HK-2 (cell line): Measurements from ENCODE around the gene PON3.
"Not testable (repeated sequence)": the region's sequence is repeated elsewhere in the genome, so short reads cannot be mapped to it uniquely, and the experiment has no call there.

Experiments
- DNase-seq: peaks from one replicate; pipeline ENCODE4 v3.0.0-alpha.2; 2018; ENCODE audit not compliant: unreplicated experiment

The PON3 gene

DNA sequence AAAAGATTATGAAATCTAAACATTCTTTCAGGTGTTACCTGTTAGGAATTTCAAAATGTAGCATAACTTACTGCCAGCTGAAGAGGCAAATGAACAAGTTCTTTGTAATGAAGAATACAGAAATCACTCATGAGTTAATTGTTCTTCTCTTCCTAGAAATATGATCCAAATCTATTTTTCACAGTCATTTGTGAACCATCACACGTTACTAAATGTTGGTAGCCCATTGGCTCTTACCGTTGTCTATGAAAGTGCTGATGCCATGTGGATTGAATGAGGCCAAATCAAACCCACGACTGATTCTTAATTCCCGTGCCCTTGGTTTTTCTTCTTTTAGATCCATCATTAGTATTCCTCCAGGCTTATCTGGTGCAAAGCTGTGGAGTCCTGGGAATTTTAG is 15.9 kb upstream of the PON3 start:
- DNase-seq: no peak

DNA sequence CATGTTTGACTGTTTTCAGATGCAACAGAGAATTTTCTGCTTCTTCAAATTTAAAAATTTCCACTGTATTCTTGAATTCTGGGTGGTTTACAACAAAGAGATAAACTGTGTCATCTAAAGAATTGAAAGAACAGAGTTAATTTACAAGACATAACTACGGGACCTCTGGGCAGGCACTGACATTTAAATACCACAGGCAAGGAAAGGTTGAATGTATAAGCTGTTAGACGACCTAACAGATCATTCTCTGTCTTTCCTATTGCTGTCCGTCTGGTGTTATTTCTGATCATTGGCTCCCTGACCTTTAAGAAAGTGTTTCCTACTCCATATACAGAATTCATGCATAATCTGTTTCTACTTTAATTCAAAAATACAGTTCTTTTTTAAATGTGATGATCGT is 15.5 kb upstream of the PON3 start:
- no peak for DNase-seq

DNA sequence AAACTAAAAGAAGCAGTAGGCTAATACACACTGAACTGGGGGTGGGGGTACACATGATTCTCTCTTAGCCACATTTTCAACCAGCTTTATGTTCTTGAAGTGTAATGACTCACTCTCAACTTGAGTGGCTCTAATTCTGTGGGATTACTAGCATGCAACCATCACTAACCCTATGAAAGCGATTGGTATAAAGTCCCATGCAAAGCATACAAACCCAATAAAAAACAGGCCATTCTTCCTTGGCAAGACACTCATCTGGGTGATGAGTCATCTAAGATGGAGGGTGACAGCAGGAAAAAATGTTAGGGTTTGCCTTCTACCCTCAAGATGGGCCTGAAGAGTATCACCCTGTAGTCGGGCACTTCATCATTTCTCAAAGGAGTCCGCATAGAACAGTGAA is 14.9 kb upstream of the PON3 start:
- no peak for DNase-seq

DNA sequence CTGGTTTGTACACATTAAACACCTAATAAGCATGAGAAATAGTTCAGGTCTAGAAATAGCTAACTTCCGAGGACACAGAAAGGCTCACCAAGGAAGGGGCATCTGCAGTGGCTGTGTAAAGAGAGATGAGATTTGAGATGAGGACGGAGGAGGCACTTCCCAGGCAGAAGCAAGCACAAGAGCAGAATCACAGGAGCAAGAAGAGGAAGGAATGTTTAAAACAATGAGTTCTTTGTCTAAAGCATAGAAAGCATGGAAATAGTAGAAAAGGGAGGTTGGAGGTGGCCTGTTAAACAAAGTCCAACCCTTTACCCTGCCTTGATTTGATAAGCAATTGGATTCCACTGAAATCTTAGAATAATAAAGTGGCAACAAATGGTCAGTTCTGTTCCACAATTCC is 11.6 kb upstream of the PON3 start:
- no peak for DNase-seq

DNA sequence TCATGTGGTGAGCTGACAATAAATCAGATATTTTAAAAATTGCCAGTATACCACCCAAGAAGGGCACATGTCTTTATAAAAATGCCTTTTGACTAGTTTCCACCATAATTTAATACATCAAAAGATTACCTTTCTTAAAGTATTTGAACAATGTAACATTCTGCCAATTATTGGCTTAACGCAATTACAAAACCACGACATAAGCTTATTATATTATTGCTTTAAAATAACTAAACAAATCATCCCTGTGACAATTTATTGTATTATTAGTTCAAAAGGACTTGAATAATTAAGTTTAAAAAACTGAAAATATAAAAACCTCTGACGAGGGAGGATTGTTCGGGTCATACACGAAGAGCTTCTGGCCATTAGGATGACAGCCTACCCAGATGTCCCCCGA is 9.6 kb upstream of the PON3 start:
- no peak for DNase-seq

DNA sequence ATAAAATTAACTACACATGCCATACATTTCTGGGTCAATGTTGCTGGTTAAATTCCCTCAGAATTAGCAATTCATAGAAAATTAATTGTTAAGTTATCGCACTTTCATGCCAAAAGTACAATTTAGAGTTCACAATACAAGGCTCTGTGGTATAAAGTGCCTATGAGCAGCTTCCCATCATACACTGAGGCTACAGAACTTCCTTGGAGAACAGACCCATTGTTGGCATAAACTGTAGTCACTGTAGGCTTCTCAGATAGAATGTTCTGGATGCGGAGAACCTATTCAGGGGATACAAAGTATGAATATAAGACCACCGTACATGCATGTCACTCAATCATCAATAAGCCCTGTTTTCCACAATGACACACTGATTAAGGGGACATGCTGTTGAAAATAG is 9.0 kb upstream of the PON3 start:
- DNase-seq: no peak

DNA sequence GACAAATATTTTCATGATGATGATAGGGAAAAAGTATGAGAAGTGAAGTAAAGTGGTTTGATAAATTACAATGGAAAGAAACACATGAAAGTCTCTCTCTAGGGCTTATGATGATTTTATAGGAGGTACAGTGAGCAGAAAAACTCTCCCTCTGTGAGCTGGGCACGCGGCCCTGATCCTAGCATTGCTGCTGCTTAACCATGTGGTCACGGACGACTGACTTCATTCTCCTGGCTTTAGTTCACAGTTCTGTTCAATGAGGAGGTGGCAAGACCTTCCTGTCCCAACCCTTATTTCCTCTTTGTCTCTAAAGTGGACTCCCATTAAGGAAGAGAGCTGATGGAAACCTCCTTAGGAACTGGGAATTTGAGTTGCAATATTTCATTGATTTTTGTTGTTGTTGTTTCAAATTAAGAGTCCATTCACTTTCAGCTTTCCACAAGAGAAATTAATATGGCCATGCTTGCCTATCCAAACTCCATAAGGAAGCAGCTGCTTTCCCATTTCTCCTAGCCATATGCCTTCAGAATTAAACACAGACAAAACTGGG is 8.2 kb upstream of the PON3 start:
- DNase-seq: peak; percentile 25

DNA sequence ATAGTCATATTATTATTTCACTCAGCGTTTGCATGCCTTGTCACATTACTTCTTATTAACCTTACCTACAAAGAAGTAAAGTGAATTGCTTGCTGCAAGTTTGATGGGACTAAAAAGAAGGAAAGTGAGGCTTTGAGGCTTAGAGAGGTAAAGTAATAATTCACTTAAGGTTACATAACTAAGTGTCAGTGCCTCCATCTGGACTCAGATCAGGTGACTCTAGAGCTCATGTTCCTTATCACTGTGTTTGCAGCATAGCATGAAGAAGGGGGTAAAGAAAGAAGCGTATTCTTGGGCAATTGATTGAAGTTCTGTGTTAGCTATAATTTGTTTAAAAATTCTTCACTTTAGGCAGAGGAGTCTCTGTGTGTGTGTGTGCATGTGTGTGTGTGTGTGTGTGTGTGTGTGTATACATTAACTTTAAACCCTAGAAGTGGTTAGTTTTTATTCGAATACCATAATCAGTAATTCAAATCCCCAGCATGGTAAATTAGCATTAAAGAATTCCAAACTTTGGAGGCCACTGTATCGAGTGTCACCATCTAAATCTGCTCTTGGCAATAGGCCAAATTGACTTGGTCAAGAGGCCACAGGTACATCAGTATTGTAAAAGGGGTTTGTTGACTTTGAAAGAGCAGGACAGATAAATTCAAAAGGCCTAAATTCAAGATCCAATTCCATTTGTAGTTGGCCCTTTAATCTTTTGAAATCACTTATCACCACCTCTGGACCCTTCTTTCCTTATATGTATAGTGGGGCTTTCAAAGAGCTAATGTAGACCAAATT is 2.2 kb upstream of the PON3 start:
- no peak for DNase-seq

DNA sequence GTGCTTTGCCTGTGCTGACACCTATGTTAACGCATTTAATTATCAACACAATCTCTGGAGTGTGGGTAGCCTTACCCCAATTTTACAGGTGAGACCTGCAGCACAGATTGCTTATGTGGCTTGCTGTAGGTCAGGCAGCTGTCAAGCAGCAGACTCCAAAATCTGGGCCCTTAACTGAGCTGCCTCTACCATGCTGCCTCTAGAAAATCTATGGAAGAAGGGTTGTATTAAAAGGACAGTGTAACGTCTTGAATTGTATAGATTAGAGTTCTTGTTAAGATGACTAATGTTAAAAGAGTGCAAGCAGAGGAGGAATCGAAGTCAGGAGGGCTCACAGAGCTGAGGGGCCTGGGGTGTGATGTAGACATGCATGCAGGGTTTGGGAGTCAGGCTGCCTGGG is 1.2 kb upstream of the PON3 start:
- DNase-seq: no peak

DNA sequence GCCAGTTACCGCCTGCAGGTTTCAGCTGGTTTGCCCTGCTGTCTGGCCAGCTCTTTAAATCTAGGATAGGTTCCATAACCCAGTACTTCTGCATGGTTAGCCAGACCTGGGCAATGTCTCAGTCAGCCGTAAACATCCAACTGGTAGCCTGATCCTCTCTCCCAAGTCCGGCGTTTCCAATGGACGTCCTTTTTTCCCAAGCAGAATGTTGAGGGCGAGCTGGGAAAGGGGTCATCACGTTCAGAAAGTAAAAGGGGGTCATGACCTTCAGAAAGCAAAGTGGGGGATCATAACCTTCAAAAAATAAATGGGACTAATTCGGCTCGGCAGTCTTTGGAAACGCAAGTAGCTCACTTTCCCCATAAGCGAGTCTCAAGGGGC is 430 bp downstream of the PON3 start:
- DNase-seq: no peak

DNA sequence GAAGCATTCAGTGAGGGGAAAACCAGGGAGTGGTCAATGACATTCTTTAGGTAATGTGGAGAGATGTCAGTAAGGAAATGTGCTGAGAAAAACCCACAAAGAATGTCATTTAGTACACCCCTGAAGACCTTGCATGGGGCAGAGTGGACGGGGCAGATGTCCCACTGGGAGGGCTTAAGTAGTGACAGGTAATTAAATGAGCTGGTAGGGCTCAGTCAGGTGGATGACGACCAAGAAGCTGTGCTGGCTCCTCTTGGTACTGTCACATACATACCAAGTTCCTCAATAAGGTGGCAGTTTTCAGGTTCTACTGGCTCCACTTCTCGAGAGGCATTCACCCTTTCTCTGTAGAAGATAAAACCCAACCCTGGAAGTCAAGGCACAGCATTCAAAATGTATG is 1.8 kb downstream of the PON3 start:
- no peak for DNase-seq

DNA sequence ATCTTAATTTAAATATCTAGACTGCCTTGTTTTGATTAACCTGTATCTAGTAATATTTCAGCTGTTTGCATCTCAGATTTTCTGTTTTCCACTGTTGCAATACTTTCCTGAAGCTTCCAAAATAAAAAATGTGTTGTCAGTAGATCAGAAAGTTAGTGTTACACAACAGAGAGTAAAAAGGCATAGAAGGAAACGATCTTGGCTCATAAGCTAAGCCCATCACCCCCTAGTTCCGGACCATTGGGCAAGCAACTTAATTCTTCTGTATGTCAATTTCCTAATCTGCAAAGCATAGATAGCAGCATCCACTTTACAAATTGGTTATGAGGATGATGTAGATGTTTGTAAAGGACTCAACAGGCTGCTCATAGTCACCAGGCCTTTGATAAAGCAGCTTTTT is 4.4 kb downstream of the PON3 start:
- DNase-seq: no peak

DNA sequence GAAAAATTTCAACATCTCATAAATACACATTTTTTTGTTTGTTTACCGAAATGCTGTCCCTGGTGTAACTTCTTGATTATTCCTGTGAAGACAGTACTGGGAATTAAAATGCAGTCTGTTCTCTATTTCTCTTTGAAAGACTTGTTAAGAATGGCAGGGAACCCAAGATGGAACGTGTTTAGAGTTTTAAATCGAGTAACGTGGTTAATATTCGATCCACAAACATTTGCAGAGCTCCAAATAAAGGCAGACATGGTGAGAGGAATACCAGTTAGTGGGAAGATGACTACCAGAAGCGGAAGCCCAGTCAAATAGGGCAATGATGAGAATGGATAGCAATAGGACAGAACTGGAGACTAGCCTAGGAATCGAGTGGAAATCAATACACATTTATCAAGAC is 6.7 kb downstream of the PON3 start:
- DNase-seq: no peak

DNA sequence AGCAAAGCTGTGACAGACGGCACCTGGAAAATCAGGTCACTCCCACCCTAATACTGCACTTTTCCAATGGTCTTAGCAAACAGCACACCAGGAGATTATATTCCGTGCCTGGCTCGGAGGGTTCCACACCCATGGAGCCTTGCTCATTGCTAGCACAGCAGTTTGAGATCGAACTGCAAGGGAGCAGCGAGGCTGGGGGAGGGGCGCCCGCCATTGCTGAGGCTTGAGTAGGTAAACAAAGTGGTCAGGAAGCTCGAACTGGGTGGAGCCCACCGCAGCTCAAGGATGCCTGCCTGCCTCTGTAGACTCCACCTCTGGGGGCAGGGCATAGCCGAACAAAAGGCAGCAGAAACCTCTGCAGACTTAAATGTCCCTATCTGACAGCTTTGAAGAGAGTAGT is 16.7 kb downstream of the PON3 start:
- not testable (repeated sequence) for DNase-seq

DNA sequence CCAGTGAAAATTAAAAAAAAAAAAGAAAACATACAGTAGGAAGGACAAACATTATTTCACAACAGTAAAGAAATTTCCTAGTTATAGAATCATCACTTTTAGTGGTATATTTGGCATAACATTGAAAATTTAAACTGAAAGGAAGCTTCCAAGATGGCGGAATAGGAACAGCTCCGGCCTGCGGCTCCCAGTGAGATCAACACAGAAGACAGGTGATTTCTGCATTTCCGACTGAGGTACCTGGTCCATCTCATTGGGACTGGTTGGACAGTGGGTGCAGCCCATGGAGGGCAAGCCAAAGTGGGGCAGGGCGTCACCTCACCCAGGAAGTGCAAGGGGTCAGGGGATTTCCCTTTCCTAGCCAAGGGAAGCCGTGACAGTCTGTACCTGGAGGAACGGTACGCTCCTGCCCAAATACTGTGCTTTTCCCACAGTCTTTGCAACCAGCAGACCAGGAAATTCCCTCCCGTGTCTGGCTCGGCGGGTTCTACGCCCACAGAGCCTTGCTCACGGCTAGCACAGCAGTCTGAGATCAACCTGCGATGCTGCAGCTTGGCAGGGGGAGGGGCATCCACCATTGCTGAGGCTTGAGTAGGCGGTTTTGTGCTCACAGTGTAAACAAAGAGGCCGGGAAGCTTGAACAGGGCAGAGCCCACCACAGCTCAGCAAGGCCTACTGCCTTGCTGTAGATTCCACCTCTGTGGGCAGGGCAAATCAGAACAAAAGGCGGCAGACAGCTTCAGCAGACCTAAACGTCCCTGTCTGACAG is 19.4 kb downstream of the PON3 start:
- no peak for DNase-seq

DNA sequence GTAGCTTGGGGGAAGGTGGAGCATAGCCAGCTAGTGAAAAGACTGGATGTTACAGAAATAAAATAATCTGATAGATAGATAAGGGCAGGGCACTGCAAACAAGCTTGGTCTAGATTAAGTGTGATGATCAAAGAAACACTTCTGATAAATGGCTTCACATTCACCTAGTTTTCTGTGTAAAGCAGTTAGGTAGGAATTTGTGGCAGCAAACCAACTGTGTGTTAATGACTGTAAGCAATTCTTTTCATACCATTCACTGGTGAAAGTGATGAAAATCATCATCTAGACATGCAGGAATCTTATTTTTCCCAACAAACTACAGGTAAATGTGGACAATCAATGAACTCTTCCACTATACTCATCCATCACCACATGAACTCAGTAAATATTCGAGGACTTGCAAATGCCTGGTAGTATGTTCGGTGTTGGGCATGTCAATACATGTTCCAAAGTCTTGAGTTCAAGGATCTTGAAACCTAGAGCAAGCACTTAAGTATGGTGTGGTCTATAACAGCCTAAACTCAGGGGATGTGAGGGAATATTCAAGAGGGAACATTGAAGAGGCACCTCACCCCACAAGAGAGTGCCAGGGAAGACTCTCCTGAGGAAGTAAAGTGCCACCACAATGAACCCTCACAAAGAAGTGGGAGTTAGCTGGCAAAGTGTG is 20.5 kb downstream of the PON3 start:
- no peak for DNase-seq

DNA sequence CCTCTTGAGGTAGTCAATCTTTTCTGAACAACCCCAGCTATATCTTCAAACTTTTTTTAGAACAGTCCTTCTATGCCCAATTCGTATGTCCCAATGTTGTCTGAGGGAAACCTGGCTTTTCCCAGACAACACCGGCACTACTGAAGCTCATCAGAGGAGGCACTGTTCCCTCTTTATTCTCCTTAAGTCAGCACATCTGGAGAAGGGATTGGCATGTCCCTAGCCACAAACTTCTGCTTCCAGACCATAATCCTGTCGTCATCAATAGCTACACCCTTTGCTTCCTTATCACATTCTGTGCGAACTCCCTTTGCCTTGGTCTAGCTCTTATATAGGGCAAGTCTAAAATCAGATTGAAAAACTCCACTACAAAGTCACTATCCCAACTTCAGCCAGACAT is 22.9 kb downstream of the PON3 start:
- no peak for DNase-seq

DNA sequence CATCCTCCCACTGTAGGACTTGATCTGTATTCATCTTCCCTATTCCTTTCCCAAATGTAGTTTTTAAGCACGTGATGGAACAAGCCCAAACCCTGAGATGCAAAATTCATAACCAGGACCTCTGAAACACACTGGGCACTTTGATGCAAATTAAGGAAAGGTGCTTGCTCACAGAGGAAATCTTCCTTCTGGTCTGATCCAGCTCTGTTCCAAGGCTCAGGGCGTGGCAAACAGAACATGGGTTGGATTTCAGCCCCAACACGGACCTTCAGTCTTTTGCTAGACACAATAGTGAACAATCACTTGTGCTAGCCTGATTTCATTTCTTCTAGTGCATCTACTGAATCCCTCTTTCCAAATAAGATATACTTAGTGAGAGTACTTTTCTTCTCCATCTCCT is 27.9 kb downstream of the PON3 start:
- no peak for DNase-seq

DNA sequence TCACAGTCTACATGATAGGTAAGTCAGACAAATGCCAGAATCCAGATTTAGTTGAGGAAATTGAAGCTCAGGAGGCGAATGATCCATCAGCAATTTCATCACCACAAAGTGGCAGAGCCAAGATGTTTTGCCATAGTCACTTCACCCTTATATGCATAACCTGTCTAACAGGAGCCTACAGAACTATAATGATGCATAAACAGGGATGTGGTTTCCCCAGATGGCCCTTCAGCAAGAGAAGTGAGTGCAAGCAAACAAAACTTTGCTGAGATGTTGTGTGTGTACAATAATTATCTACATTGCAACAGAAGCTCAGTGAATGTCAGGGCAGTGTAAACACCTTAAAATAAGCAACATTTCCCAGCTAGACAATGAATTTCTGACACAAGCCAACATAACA is 28.6 kb downstream of the PON3 start:
- DNase-seq: no peak

DNA sequence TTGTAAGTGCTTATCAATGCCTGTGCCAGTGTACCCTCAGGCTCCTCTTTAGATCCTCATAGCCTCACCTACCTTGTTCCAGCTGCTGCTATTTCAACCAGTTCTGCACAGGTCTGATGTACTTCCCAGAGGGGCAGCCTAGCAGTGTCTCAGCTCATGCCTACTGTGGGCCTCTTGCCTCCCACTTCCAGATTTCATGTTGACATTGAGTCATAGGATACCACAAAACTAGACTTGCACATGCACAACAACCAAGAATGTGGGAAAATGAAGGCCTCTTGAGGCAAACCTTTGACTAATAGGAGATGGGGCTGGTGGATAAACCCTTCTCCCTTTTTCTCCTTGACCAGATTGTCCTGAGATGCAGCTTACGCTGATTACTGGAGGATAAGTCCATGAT is 31.0 kb downstream of the PON3 start:
- peak; percentile 29 for DNase-seq

DNA sequence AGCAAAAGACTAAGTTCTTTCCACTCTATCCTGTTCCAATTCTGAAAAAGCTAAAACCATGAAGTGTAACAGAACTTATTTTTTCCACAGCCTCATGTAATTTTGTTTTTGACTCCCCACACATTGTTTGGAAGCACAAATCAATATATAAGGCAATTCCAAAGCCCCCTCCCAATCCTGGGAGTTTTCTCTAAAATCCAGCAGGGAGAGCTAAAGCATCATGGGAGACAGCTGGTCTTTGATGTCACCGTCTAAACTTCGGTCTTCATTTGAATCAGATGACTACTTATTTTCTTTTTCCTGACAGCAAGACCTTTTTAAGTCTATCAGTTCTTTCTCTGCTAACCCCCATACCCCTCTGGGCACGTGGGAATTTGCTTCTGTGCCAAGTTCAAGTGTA is 38.6 kb downstream of the PON3 start:
- no peak for DNase-seq

DNA sequence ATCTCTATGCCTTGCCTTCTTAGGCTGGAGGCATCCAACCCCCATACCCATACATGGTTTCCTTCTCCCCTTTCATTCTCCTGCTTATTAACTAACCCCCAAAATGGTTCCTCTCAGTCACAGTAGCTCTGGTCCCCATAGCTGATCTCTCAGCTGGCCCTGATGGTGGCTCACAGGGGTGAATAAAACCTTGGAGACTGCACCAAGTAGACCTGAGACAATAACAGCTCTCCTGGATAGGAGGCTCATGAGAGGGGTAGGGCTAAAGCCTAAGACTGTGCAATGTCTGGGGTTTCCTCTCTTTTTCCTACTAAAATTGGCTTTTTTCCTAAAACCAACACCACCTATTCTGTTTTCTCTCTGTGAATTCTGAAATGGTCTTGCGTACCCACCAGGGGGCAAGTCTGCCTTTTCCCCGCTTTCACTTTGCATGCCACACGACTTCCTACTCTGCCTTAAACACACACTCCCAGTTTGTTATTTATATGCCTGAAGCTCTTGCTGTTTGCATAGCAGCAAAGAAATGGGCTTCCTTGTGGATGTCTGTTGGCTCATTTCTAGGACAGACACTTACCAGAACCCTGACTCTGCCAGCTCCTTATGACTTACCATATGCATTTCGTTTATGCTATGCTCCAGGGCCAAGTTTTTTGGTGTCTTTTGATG is 53.4 kb downstream of the PON3 start:
- no peak for DNase-seq
